Left ventricle myocardium superior (tissue), 1 donor: ENCODE measurements around the gene STIL. TPM values are rescaled to one million over a fixed set of nuclear protein-coding genes. Genes with fewer than 3 reads are reported as not detected.
A peak's percentile ranks its signal among the peaks of the same experiment; 100 is the strongest.

Source experiments
- ATAC-seq: fragments of 200-7000 bp; cut with Tn5 transposase; one replicate; pipeline ENCODE4 v1.9.1; 2020; ENCODE audit warnings: mild to moderate bottlenecking, moderate library complexity
- DNase-seq: peaks from one replicate; pipeline ENCODE4 v3.0.0-alpha.2; 2020
- intact Hi-C: fragments of 100-400 bp; cut with micrococcal nuclease; formaldehyde crosslinking; loops from one replicate; pipeline ENCODE4 v1.11.0; 2022
- total RNA-seq: library from RNA; stranded (reverse); fragmentation: NEBNext Ultra II Directional; extraction: Animal tissue kit (Norgen Biotek cat#: 25700); gene quantifications from one replicate; pipeline ENCODE4 v1.2.1, GENCODE V29; 2021
- donor health status: DM: no; HTN: yes; CAD: no; lungs with severe emphysema.

Gene STIL
- total RNA-seq, 1 donor from 2014 or later = 0.42 TPM

DNA sequence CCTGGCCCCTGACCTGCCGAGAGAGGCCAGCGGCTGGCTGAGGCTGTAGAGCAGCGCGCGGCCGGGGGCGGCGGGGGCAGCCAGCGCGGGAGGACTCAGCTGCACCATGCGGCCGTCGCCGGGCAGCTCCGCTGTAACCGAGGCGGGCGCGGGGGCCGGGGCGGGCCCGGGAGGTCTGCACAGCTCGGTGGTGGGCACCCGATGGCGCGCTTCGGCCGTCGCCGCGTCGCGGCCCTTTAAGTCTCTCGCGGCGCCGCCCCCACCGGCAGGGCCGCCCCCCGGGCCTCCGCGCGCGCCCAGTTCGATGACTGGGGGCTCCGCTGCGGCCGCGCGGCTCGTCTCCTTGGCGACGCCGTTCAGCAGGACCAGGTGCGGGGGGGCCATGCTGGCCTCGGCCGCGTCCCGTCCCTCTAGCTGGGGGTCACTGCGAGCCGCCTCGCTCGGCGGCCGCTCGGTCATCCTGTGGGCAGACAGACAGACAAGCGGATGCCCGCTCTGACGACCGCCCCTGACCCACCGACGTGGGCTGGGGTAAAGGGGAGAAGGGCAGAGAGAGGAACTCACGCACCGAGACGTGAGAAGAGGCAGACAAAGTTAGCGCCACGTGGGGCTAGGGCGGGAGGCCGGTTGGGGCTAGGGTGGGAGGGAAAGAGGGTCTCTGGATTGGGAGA is 88.4 kb downstream of the STIL start:
- ATAC-seq (peak; percentile 13), DNase-seq (peak; percentile 37)
- intact Hi-C loops = no loop called here

DNA sequence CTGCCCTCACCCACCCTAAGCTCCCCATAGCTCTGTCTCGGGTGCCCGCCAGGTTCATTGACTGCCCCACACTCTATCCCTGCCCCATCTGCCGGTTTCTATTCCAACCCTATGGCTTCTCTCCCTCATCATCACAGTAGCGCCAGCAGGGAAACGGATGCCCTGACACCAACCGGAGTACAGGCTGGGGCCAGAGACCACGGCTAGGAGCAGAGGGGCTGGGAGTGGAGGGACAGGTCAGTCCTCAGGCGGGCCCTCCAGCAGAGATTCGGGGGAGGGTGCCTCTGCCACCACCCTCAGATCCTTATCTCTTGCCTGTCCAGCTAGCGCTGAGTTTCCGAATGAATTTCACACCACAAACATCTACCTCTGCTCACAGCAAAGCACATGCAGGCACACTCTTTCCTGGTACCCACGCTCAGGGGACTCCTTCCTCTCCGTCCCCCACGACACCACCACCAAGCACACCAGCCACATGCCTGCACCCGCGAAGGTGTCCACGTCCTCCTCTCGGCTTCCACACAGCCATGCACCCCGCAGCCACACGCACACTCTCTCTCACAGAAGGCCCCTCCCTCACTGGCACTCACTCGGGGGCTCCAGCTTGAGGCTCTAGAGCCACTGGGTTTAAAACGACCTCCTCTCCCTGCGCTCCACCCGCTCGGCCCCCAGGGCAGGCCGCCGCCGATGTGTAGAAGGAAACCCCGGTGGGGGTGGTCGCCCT is 89.1 kb downstream of the STIL start:
- intact Hi-C loops = no loop called here
- ATAC-seq (no peak), DNase-seq (no peak)

DNA sequence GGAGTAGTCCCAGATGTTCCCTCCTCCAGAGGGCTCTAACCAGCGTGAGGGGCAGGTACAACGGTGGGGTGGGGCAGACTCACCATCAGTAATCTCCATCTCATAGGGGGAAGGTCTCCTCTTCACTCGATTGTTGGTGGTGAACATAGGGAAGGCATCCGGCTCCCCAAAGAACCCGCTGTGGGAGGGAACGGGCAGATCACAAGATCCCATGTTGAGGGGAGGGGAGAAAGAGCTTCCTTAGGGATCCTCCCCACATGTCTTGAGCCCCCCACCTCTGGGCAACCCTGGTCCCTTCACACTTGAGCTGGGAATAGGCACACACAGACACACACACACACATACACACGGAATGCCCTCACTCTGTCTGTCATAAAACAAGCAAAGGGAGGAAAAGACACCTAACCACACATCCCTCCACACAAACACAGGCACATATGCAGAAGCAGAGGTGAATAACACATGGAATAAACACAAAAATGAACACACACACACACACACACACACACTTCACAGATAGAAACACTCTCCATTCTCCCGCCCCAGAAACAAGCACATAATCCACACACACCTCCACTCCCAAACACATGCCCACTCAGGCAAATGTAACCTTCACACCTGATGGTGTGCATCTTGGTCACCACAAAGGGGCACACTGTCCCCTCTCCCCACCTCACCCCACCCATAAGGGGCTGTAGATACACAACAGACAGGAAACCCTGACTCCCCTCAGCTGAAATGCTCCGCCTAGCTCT is 89.8 kb downstream of the STIL start:
- intact Hi-C loops = no loop called here
- ATAC-seq = no peak

DNA sequence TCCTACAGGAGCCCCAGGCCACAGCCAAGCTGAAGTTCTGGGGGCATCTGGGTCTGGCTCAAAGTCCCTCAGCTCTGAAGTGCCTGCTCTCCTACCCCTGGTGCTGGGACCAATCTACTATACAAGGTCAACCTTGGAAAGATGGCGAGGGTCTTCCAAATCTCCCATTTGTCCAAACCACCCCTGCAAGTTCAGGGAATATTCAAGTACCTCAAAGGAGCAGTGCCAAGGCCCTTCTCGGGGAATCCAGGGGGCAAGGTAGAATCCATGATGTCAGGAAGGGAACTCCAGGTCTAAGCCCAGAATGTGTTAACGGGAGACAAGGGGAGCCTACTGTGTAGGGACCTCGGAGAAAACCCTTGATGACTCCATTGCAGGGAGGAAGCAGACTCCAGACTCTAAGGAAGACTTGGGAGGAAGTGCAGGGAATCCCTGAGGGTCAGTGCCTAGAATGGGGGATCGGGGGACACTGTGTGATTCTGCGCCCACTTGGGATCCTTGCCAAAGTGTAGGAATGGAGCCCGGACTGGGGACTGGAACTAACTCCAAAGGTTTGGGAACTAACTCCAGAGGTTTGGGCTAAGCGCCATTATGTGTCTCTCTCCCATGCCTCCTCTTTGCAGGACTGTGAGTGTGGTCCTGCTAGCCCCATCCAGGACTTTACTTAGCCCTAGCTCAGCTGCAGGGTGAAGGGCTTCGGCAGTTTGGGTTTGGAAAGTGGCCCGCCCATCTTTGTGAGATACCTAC is 90.6 kb downstream of the STIL start:
- ATAC-seq (no peak), DNase-seq (no peak)
- intact Hi-C loops = no loop called here

More for the DNA sequence above, 89.8 kb downstream of the STIL start:
- no peak for DNase-seq

DNA sequence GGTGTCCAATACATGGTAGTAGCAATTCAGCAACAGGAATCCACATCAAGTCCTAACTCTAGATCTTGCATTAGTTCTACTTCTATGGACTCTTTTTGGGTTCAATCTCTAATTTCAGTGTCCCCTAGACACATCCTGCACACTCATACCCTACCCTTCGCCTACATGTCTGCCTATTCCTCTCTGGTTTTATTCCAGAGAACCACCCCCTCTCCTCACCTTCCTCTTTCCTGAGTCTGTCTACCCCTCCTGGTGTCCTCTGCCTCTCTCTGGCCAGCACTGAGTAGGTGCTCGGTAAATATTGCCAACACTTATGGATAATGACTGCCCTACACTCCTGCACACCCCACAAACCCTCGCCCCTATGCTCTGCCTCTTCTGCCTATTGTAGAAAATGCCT is 91.5 kb downstream of the STIL start:
- ATAC-seq = no peak
- no peak for DNase-seq
- intact Hi-C loops = no loop called here

DNA sequence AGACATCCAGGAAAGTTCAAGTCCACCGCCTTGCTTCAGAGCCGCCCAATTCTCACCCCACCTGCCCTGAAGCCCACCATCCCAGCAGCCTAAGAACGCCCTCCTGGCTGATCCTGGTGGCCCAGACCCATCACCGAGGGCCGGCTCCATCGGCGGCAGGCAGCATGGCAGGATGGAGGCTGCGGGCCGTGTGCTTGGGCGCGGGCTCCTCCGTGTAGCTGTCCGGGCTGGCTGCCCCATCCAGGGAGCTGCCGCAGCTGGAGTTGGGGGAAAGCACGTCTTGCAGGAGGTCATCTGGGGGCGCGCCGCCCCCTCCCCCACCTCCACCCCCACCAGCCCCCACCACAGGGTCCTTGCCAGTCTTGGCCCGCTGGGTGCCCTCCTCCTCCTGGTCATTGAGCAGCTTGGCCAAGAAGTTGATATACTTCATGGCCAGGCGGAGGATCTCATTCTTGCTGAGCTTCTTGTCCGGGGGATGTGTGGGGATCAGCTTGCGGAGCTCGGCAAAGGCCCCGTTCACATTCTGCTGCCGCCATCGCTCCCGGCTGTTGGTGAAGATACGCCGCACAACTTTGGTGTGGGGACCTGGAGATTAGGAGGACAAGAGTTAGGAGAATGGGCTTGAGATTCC is 94.2 kb downstream of the STIL start:
- DNase-seq = no peak
- no peak for ATAC-seq
- intact Hi-C loops = no loop called here

DNA sequence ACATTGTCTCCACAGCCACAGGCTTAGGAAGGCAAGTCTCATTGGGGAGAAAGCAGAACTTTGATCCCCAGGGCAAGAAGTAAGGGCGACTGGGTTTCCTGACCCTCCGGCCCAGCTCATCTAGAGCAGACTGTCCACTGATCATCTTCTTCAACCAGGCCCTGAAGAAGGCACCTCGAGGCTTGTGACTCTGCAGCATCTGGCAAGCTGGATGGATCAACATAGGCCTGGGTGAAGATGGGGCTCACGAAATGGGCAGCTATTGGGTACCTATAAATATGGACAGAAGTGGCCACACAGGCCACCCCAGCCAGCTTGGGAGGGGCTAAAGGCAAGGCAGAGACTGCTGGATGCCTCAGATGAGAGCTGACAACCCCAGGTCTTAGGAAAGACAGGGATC is 94.9 kb downstream of the STIL start:
- ATAC-seq = no peak
- no peak for DNase-seq
- intact Hi-C loops = no loop called here

DNA sequence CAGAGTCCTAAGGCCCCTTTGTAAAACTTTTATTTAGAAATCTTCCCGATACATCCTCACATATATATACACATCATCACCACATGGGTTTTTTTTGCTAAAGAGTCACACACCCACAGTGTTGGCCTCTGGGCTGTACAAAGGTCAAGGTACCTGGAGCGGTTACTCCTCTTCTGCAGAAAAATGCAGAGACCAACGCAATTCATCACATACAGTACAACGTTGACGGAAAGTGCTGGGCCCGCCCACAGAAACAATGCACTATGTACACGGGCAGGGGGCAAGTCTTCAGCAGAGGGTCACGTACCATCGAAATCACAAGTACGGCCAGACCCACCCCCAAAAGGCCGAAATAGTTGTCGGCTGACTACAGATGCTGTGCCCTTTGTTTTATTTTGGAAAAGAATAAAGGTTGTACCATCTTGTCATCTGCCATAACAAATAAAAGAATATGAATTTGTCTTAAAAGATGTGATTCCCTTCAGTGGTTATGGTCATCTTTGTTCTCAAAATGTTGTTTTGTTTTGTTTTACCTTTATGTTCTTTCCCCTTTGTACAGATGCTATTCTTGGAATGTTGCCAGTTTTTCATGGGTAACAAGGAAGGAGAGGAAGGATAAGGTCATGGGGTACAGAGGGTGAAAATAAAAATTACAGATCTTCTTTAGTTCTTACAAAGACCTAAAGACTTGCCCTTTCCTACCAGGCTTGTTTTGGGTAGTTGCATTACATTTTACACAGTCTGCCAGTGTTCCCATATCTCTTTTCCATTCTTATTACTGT is 97.5 kb downstream of the STIL start:
- intact Hi-C loops = no loop called here
- DNase-seq (no peak), ATAC-seq (no peak)

DNA sequence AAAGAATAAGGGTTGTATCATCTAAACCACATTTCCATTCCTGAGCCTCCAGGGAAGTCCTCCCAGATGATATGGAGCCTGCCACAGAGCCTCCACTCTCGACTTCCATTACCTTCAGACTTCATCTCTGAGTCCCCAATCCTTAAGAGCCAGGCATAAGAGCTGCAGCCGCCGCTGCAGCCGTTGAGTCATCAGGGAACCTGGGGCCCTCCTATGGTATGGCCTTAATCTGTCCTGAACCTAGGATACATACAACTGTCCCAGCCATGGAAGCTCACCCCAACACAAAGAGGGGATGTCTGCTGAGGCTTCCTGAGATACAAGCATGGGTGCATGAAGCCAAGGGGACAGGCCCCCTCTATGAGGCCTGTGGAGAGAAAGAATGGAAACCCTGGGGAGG is 98.2 kb downstream of the STIL start:
- ATAC-seq (no peak), DNase-seq (no peak)
- intact Hi-C loops = no loop called here

DNA sequence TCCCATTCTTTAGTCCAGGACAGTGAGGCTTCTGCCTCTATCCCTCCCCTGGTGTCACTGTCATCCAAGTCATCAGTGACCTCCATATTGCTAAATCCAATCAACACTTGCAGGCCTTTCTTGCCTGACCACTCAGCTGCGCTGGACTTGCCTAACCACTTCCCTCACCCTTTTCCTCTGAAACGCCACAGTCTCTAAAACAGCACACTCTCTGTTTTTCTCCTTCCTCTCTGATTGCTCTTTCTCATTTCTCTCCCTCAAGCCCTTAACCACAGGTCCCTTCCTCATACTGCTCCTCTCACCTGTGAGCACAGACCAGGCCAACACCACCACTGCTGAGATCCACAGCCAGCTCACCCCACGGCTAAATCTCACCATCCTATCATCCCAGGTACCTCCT is 99.4 kb downstream of the STIL start:
- ATAC-seq (no peak), DNase-seq (no peak)
- intact Hi-C loops = no loop called here

DNA sequence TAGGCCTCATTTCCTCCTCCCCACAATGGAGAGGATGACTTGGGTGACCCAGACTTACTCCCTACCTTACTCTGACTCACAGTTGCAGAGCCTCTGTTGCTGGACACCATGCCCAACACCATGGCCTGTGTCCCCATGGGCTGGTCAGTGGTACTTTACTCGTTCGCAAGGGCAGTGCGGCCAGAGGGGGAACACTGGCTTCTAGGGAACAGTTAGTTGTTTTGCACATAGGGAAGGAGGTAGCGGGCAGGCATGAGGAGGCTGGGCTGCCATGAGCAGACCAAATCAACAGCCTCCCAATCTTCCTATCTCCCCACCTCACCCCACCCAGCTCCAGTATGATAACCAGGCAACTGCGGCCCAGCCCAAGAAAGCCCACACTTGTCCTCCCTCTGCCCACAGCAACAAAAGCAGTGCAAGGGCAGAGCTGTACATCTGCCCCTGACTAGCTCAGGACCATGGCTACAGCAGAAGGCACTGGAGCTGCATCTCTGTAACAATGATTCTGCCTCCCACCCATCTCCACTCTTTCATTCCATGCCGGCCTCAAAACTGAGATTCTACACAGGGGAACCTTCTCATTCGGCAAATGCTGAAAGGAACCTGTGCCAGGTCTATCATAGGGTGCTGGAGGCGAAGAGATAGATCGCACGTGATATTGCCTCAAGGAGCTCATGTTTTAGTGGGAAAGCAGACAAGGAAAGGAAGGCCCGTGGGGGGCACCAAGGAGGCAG is 100.5 kb downstream of the STIL start:
- no peak for DNase-seq
- no peak for ATAC-seq
- intact Hi-C loops = no loop called here

DNA sequence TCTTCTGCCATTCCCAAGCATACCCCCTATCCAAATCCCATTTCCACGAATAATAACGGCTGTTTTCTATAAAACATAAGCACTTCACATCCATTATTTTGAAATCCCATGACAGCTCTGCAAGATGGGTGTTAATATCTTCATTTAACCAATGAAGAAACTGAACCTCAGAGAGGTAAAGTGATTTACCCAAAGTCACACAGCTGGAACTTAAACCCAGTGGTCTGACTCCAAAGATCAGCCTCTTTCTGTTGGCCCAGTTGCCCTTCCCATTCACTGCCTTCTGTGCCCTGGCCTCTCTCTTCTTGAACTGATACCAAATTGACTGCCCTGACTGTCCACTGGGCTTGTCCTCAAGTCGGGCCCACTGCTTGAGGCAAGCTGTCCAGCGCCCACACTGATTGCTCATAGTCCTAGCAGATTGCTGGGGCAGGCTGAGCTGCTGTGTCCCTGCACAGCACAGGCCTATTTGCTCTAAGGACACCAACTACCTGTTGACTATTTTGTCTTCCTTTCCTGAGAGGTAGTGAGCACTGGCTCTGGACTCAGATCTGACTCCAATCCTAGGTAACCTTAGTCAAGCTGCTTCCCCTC is 101.2 kb downstream of the STIL start:
- DNase-seq (no peak), ATAC-seq (no peak)
- intact Hi-C loops = no loop called here

DNA sequence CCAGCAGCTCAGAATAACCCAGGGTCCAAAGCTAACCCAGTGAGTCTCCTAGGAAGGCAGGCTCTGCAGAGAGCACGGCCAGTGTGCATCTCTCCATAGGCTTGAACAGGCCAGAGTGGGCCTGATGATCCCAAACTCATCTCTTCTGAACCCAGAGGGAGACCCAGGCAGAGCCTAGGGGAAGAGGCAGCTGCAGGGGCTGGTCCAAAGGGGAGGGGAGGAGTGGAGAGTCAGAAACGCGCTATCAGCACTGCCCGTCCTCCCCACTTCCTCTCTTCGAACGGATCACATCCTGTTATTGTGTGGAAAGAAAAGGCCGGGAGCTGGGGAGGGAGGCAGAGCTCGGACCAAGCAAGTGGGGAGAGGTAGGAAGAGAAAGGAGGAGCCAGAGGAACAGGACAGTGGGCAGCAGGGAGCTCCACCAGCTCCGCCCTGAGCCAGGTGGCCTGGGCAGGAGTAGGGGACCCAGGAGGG is 102.1 kb downstream of the STIL start:
- intact Hi-C loops = no loop called here
- peak; percentile 49 for DNase-seq
- peak; percentile 86 for ATAC-seq

DNA sequence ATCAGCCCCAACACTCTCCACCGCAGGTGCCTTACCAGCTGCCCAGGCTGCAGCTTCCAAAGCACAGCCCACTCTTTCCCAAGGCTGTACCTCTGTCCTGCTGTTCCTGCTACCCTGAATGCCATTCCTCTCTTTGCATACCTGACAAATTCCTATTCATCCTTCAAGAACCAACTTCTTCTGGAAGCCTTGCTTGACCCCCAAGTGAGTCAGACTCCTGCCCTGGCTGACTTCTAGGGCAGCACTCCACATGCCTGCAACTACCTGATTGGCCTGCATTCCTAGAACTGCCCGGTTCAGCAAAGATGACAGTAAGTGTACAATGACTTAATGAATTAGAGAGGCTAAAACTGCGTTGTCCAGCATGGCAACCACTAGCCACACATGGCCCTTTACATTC is 103.3 kb downstream of the STIL start:
- ATAC-seq = no peak
- no peak for DNase-seq
- intact Hi-C loops = no loop called here

DNA sequence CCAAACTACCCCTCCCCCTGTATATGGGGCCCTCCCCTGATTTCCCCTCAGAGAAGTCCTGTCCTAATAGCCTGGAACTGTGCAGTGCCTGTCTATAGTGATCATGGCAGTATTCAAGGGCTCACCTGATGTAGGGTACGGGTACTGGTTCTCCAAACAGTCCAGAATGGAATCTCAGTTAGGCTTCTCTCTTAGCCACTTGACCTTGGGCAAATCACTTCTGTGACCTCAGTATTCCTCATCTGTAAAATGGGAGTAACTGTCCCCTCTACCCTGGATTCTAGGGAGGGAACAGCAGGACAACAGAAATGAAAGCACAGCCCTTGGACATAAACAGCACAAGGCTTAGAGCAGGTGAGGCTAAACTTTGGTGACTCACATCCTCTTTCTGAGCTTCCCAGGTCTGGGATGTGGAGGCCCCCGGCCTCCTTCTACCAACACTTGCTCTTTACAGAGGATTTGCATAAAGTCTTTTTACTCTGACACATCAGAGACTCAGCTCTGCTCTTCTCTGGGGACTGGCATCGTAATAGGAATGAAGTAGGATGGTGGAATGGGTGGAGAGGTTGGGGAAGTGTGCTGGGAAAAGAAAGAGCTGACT is 104.1 kb downstream of the STIL start:
- DNase-seq (no peak), ATAC-seq (no peak)
- intact Hi-C loops = no loop called here

DNA sequence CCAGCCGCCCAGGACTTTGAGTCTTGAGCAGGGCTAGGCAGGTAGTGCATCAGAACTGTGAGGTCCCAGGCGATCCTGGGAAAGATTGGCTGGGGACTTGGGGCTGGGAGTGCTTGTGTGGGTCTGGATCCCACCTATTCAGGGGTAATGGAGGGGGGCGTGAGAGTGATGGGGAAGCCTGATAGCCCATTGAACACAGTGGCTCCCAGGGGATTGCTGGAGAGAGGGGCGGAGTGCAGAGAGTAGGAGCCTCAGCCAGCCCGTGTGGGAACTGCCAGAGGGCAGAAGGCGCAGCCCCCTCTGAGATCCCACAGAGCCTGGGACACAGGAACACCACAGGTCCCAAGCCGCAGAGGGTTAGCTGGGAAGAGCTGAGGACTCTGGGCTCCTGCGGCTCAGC is 104.9 kb downstream of the STIL start:
- intact Hi-C loops = no loop called here
- no peak for DNase-seq
- ATAC-seq = no peak

DNA sequence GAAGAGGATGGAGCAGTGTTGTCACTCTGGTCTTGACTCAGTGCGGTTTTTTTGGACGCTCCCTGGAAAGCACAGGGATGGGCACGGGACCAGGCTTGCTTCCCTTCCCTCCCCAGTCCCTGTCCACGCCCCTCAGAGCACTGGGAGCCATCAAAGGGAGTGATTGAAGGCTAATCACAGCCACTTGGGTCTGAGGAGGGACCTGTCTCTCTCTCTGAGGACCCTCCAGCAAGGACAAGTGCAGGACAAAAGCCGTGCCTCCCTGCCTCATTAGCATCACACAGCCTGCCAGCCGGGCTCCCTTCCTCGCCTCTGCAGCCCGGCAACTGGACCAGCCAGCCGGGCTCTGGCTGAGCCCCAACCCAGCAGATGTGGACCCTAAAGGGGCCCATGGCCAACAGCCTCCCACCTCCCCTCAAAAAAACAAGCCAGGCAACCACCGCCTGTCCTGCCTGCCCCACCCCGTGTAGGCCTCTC is 105.5 kb downstream of the STIL start:
- intact Hi-C loops = no loop called here
- ATAC-seq (no peak), DNase-seq (no peak)
